HepG2 (cell line): ENCODE results near the gene PEAK1.

ENCODE experiments used
- AFF4 ChIP-seq: sonication (generic); formaldehyde crosslinking; IDR thresholded peaks from 2 replicates; pipeline ENCODE4 v1.4.0; 2020; ENCODE audit warnings: missing genetic modification reagents
- CTCF ChIP-seq: sonication (generic); formaldehyde crosslinking; IDR thresholded peaks from 2 replicates; pipeline ENCODE4 v1.5.0; 2020; ENCODE audit warnings: mild to moderate bottlenecking, missing genetic modification reagents, moderate library complexity
- HDAC2 ChIP-seq: sonication (generic); formaldehyde crosslinking; IDR thresholded peaks from 2 replicates; pipeline ENCODE4 v1.4.0; 2020; ENCODE audit warnings: missing genetic modification reagents
- MTF1 ChIP-seq: sonication (generic); formaldehyde crosslinking; IDR thresholded peaks from 2 replicates; pipeline ENCODE4 v1.5.0; 2020; ENCODE audit warnings: missing genetic modification reagents
- MXI1 ChIP-seq: IDR thresholded peaks from 3 replicates; pipeline ENCODE4 v1.6.1; 2012; ENCODE audit warnings: low read depth, low read length, inconsistent platforms, borderline replicate concordance
- MYC ChIP-seq: sonication (generic); formaldehyde crosslinking; IDR thresholded peaks from 2 replicates; pipeline ENCODE4 v1.9.0; 2021; ENCODE audit warnings: missing genetic modification reagents, borderline replicate concordance
- NKX3-1 ChIP-seq: sonication (generic); formaldehyde crosslinking; IDR thresholded peaks from 2 replicates; pipeline ENCODE4 v1.5.0; 2020; ENCODE audit warnings: missing genetic modification reagents
- POLR2A ChIP-seq, 2 experiments: IDR thresholded peaks; 2 replicates each; pipeline ENCODE4 v1.6.1; 2011; ENCODE audit warnings: low read depth in 2 of 2, low read length in 2 of 2, mild to moderate bottlenecking in 1 of 2, moderate library complexity in 1 of 2; ENCODE audit not compliant: insufficient read depth in 1 of 2
- RAD21 ChIP-seq: fragments of 450-650 bp; formaldehyde crosslinking; IDR thresholded peaks from 2 replicates; pipeline ENCODE4 v1.5.0; 2020; ENCODE audit warnings: mild to moderate bottlenecking
- SIX1 ChIP-seq: sonication (generic); formaldehyde crosslinking; IDR thresholded peaks from 2 replicates; pipeline ENCODE4 v1.4.0; 2020; ENCODE audit warnings: missing genetic modification reagents, borderline replicate concordance
- ZNF24 ChIP-seq: fragments of 450-650 bp; IDR thresholded peaks from 2 replicates; pipeline ENCODE4 v1.6.1; 2017; ENCODE audit warnings: antibody characterized with exemption, mild to moderate bottlenecking
- ZNF639 ChIP-seq: conservative IDR thresholded peaks from 2 replicates; pipeline ENCODE4 v1.6.1; 2018; ENCODE audit warnings: missing genetic modification reagents
- ZNF660 ChIP-seq: sonication (generic); formaldehyde crosslinking; IDR thresholded peaks from 2 replicates; pipeline ENCODE4 v1.5.1; 2020; ENCODE audit warnings: mild to moderate bottlenecking, low read depth, missing genetic modification reagents, borderline replicate concordance
- ZSCAN29 ChIP-seq: sonication (generic); formaldehyde crosslinking; conservative IDR thresholded peaks from 2 replicates; pipeline ENCODE4 v1.4.0; 2020; ENCODE audit warnings: mild to moderate bottlenecking, missing genetic modification reagents

DNA sequence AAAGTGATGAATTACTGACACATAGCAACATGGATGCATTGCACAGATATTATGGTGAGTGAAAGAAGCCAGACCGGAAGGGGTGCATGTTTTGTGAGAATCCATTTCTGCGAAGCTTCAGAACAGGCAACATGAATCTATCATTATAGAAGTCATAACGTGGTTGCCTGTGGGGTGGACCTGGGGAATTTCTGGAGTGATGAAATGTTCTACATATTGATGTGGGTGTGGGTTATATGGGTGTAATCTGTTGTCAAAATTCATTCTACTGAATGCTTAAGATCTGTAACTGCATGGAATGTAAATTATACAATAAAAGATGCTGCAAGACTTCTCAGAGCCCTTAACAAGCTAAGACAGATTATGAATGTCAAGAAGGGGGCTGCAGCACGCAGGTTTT, 323.8 kb downstream of the PEAK1 start:
- TF ChIP-seq RAD21 (CRISPR knock-in tag): no peak
- no peak for TF ChIP-seq MTF1 (CRISPR knock-in tag)
- TF ChIP-seq ZNF660: no peak
- TF ChIP-seq ZNF639 (CRISPR knock-in tag): no peak
- TF ChIP-seq AFF4 (CRISPR knock-in tag): no peak
- no peak for TF ChIP-seq MXI1
- no peak for TF ChIP-seq NKX3-1
- TF ChIP-seq CTCF (CRISPR knock-in tag): no peak
- TF ChIP-seq POLR2A (IDR thresholded peaks at IDR 0.05; ENCODE audit: insufficient read depth in 1 of 2, low read depth in 2 of 2, low read length in 2 of 2): no peak
- no peak for TF ChIP-seq MYC
- TF ChIP-seq ZNF24: no peak
- TF ChIP-seq SIX1 (CRISPR knock-in tag): no peak
- TF ChIP-seq ZSCAN29 (CRISPR knock-in tag): no peak
- no peak for TF ChIP-seq HDAC2 (CRISPR knock-in tag)
